ENCODE results near the gene LBR. TPM values are rescaled to one million over a fixed set of nuclear protein-coding genes. Genes with fewer than 3 reads are reported as not detected.

The LBR gene
- total RNA-seq, 1 experiment from 2014 or later, result 60.9 TPM

- Histone ChIP-seq H2AK5ac (ENCODE audit: insufficient read length, low read length) (no peak overlapping the region), H3K4ac (ENCODE audit: low read depth, low read length) (no peak overlapping the region), H3K79me2 (ENCODE audit: insufficient read depth, low read length) (no peaks in the 10 kb centered on the region), H4K20me1 (ENCODE audit: control insufficient read depth, insufficient read depth, insufficient read length) (no peaks in the 10 kb centered on the region), H3T11ph (ENCODE audit: low read length) (no peak overlapping the region), H3K27me3 (ENCODE audit: insufficient read depth, low read length) (no peaks in the 10 kb centered on the region), H2BK15ac (ENCODE audit: low read depth, low read length) (no peak overlapping the region), H3K27ac (ENCODE audit: insufficient read length, low read depth, low read length) (no peak overlapping the region), H3K4me1 (ENCODE audit: insufficient read depth, low read length) (peaks cover 7% of the 10 kb centered on the region; the same call in 1 of the 2 replicates), H3K23ac (ENCODE audit: insufficient read length, low read depth, low read length) (no peak overlapping the region), H3K14ac (ENCODE audit: insufficient read depth, low read length) (no peak overlapping the region), H2AFZ (ENCODE audit: low read length) (no peak overlapping the region), H4K91ac (ENCODE audit: insufficient read length, low read depth, low read length) (no peak overlapping the region), H4K8ac (replicated peaks; ENCODE audit: insufficient read length, low read depth, low read length) (no peak overlapping the region), H2BK120ac (ENCODE audit: low read depth, low read length, poor library complexity, severe bottlenecking) (no peak overlapping the region), H2BK20ac (ENCODE audit: low read depth, low read length, poor library complexity, severe bottlenecking) (no peak overlapping the region), H3K56ac (ENCODE audit: insufficient read length, low read depth, low read length) (no peak overlapping the region), H3K18ac (ENCODE audit: insufficient read length, low read depth, low read length) (no peak overlapping the region), H4K5ac (ENCODE audit: insufficient read length, low read depth, low read length) (no peak overlapping the region), H3K9ac (ENCODE audit: extremely low read depth, insufficient read length, low read length) (no peak overlapping the region), H3K79me1 (ENCODE audit: insufficient read depth, low read depth, low read length, poor library complexity, severe bottlenecking) (no peaks in the 10 kb centered on the region), H2BK5ac (ENCODE audit: insufficient read length, low read length) (no peak overlapping the region), H3K9me3 (ENCODE audit: control insufficient read depth, low read depth, low read length) (no peaks in the 10 kb centered on the region), H2BK12ac (ENCODE audit: insufficient read length, low read depth, low read length) (no peak overlapping the region), H3K23me2 (ENCODE audit: insufficient read length, low read depth, low read length, poor library complexity, severe bottlenecking) (no peaks in the 10 kb centered on the region), H3K4me2 (ENCODE audit: insufficient read depth, insufficient read length, low read length) (no peak overlapping the region)
- whole genome bisulfite sequencing (ENCODE audit: extremely low coverage, insufficient read length, low lambda C conversion rate), result no CpG with 5 or more reads among the region's 10 CpGs
- no peaks in the 10 kb centered on the region for H3K36me3 Mint-ChIP-seq (ENCODE audit: insufficient read depth in 1 of 3, low read depth in 3 of 3)
- H3K4me3 Mint-ChIP-seq, result no peak overlapping the region
- peaks cover 22 to 23% of the 10 kb centered on the region in 2 experiments for H3K4me1 Mint-ChIP-seq
- H3K27ac Mint-ChIP-seq, result no peak overlapping the region
- no peaks in the 10 kb centered on the region for H3K9me3 Mint-ChIP-seq
- peak; percentile 16 for DNase-seq
- peaks cover 2% of the 10 kb centered on the region for H3K27me3 Mint-ChIP-seq (ENCODE audit: low read depth)
- no peak for TF ChIP-seq CTCF (conservative IDR thresholded peaks at IDR 0.05)
These were observed 40.6 kb upstream of the LBR start for GRCh38 chr1:225468270-225469020.
